Glutamatergic neuron (in vitro differentiated cells): ENCODE results near the gene CHRM2. TPM values are rescaled to one million over a fixed set of nuclear protein-coding genes. Genes with fewer than 3 reads are reported as not detected.

Experiments
- DNase-seq: peaks from one replicate; pipeline ENCODE4 v3.0.0; 2022
- H3K27ac Mint-ChIP-seq: one replicate; pipeline ENCODE4 v1.8.0; 2020; ENCODE audit warnings: mild to moderate bottlenecking, mixed read lengths, inconsistent platforms; ENCODE audit not compliant: unreplicated experiment
- H3K27me3 Mint-ChIP-seq: one replicate; pipeline ENCODE4 v1.8.0; 2020; ENCODE audit warnings: mild to moderate bottlenecking, moderate library complexity, mixed read lengths, inconsistent platforms; ENCODE audit not compliant: unreplicated experiment
- H3K36me3 Mint-ChIP-seq: one replicate; pipeline ENCODE4 v1.8.0; 2020; ENCODE audit warnings: mild to moderate bottlenecking, mixed read lengths, inconsistent platforms; ENCODE audit not compliant: unreplicated experiment
- H3K4me1 Mint-ChIP-seq: one replicate; pipeline ENCODE4 v1.8.0; 2020; ENCODE audit warnings: mild to moderate bottlenecking, low read depth, mixed read lengths, inconsistent platforms; ENCODE audit not compliant: unreplicated experiment
- H3K4me3 Mint-ChIP-seq: one replicate; pipeline ENCODE4 v1.8.0; 2020; ENCODE audit warnings: mild to moderate bottlenecking, mixed read lengths, inconsistent platforms; ENCODE audit not compliant: unreplicated experiment
- H3K9me3 Mint-ChIP-seq: one replicate; pipeline ENCODE4 v1.8.0; 2020; ENCODE audit warnings: mild to moderate bottlenecking, moderate library complexity, mixed read lengths, inconsistent platforms; ENCODE audit not compliant: unreplicated experiment
- total RNA-seq: library from RNA; stranded (reverse); fragmentation: NEBNext Ultra II Directional; extraction: Animal tissue kit (Norgen Biotek cat#: 25700); gene quantifications from one replicate; pipeline ENCODE4 v1.2.1, GENCODE V29; 2021; ENCODE audit not compliant: unreplicated experiment
- TF ChIP-seq, protein P1 (sequence below): fragments of 200-600 bp; sonication (generic); IDR thresholded peaks from one replicate; pipeline ENCODE4 v1.5.0; 2021; ENCODE audit not compliant: partially characterized antibody, unreplicated experiment

CHRM2 gene
- total RNA-seq, 1 donor from 2014 or later = not detected

- DNase-seq = peak; percentile 21
- Mint-ChIP-seq H3K4me3 (peak overlapping the region; percentile 87), H3K27ac (no peak overlapping the region), H3K9me3 (peaks cover 4% of the 10 kb centered on the region), H3K27me3 (peaks cover 13% of the 10 kb centered on the region), H3K4me1 (peaks cover 11% of the 10 kb centered on the region), H3K36me3 (no peaks in the 10 kb centered on the region)
- TF ChIP-seq, protein P1, sequence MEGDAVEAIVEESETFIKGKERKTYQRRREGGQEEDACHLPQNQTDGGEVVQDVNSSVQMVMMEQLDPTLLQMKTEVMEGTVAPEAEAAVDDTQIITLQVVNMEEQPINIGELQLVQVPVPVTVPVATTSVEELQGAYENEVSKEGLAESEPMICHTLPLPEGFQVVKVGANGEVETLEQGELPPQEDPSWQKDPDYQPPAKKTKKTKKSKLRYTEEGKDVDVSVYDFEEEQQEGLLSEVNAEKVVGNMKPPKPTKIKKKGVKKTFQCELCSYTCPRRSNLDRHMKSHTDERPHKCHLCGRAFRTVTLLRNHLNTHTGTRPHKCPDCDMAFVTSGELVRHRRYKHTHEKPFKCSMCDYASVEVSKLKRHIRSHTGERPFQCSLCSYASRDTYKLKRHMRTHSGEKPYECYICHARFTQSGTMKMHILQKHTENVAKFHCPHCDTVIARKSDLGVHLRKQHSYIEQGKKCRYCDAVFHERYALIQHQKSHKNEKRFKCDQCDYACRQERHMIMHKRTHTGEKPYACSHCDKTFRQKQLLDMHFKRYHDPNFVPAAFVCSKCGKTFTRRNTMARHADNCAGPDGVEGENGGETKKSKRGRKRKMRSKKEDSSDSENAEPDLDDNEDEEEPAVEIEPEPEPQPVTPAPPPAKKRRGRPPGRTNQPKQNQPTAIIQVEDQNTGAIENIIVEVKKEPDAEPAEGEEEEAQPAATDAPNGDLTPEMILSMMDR = no peak
Observed at GRCh38 chr7:136869991-136870865, 1.8 kb downstream of the CHRM2 start.

- Mint-ChIP-seq H3K27ac (no peak overlapping the region), H3K4me1 (peaks cover 11% of the 10 kb centered on the region), H3K9me3 (peaks cover 4% of the 10 kb centered on the region), H3K27me3 (peaks cover 13% of the 10 kb centered on the region), H3K4me3 (peak overlapping the region; percentile 87), H3K36me3 (no peaks in the 10 kb centered on the region)
- DNase-seq = peak; percentile 57
- TF ChIP-seq, protein P1 = no peak
Observed at GRCh38 chr7:136870866-136871487, 2.5 kb downstream of the CHRM2 start.

- H3K9me3 Mint-ChIP-seq = no peaks in the 10 kb centered on the region
- TF ChIP-seq, protein P1 = peak; percentile 64
- no peak for DNase-seq
- no peaks in the 10 kb centered on the region for H3K36me3 Mint-ChIP-seq
- H3K27me3 Mint-ChIP-seq = peaks cover 5% of the 10 kb centered on the region
- H3K27ac Mint-ChIP-seq = no peak overlapping the region
- H3K4me3 Mint-ChIP-seq = no peak overlapping the region
- H3K4me1 Mint-ChIP-seq = peaks cover 3% of the 10 kb centered on the region
Observed at GRCh38 chr7:136874393-136875032, 6.1 kb downstream of the CHRM2 start.

DNA sequence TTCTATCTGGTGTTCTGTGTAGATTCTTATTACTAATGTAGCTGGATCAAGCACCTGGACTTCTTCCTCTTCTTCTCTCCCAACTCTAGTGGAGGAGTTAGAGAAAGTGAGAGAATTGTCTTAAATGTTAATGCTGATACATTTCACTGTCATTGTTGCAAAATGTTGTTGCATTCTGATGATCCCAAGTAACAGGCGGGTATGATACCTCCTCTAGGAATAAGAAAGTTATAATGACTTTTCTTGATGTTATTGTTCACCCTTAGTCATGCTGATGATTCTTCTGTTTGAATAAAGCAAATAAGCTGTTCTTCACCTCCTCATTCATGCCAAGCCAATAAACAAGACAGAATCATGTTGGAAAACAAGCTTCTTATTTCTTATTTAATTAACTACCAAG is 9.1 kb downstream of the CHRM2 start:
- H3K4me3 Mint-ChIP-seq = no peak overlapping the region
- H3K9me3 Mint-ChIP-seq = no peaks in the 10 kb centered on the region
- no peaks in the 10 kb centered on the region for H3K27me3 Mint-ChIP-seq
- H3K27ac Mint-ChIP-seq = no peak overlapping the region
- H3K4me1 Mint-ChIP-seq = no peaks in the 10 kb centered on the region
- TF ChIP-seq, protein P1 = no peak
- DNase-seq = no peak
- H3K36me3 Mint-ChIP-seq = no peaks in the 10 kb centered on the region
